ENCODE data around the gene SERP1. TPM values are rescaled to one million over a fixed set of nuclear protein-coding genes. Genes with fewer than 3 reads are reported as not detected.
"Not testable (repeated sequence)": the region's sequence is repeated elsewhere in the genome, so short reads cannot be mapped to it uniquely, and the experiment has no call there.

SERP1 gene
- total RNA-seq, 2 donors from 2014 or later: 78.4 to 81.8 TPM

DNA sequence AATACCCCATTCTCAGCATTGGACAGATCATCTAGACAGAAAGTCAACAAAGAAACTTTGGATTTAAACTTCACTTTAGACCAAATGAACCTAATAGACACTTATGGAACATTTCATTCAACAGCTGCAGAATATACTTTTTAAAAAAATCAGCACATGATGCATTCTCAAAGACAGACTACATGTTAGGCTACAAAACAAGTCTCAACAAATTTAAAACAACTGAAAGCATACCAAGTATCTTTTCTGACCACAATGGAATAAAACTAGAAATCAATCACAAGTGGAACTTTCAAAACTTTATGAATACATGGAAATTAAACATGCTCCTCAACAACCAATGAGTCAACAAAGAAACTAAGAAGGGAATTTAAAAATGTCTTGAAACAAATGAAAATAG is 37.9 kb downstream of the SERP1 start:
- H3K4me1 ChIP-seq (ENCODE audit: control insufficient read depth, insufficient read depth, low read length): peaks cover 4% of the 10 kb centered on the region
- H3K27ac ChIP-seq (ENCODE audit: low read depth, low read length): no peak overlapping the region
- no peak overlapping the region for H3K4me3 ChIP-seq (ENCODE audit: low read length)
- no peak for DNase-seq
- no peak overlapping the region for H3K9ac ChIP-seq (ENCODE audit: extremely low read depth, low read length, poor library complexity, severe bottlenecking)
- no peaks in the 10 kb centered on the region for H3K36me3 ChIP-seq (ENCODE audit: control insufficient read depth, insufficient read depth, low read length)
- H3K9me3 ChIP-seq (ENCODE audit: control insufficient read depth, low read length): no peaks in the 10 kb centered on the region
- Mint-ChIP-seq H3K4me1 (peaks cover 6% of the 10 kb centered on the region), H3K27me3 (ENCODE audit: insufficient read depth) (no peaks in the 10 kb centered on the region), H3K4me3 (no peak overlapping the region), H3K9me3 (peaks cover 4% of the 10 kb centered on the region), H3K27ac (no peak overlapping the region), H3K36me3 (ENCODE audit: low read depth) (no peaks in the 10 kb centered on the region)
- TF ChIP-seq, protein P1, sequence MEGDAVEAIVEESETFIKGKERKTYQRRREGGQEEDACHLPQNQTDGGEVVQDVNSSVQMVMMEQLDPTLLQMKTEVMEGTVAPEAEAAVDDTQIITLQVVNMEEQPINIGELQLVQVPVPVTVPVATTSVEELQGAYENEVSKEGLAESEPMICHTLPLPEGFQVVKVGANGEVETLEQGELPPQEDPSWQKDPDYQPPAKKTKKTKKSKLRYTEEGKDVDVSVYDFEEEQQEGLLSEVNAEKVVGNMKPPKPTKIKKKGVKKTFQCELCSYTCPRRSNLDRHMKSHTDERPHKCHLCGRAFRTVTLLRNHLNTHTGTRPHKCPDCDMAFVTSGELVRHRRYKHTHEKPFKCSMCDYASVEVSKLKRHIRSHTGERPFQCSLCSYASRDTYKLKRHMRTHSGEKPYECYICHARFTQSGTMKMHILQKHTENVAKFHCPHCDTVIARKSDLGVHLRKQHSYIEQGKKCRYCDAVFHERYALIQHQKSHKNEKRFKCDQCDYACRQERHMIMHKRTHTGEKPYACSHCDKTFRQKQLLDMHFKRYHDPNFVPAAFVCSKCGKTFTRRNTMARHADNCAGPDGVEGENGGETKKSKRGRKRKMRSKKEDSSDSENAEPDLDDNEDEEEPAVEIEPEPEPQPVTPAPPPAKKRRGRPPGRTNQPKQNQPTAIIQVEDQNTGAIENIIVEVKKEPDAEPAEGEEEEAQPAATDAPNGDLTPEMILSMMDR (conservative IDR thresholded peaks at IDR 0.05): no peak
- H3K27me3 ChIP-seq (ENCODE audit: control insufficient read depth, insufficient read depth, low read length, poor library complexity, severe bottlenecking): no peaks in the 10 kb centered on the region

- Histone ChIP-seq H3K36me3 (ENCODE audit: control insufficient read depth, insufficient read depth, low read length) (no peaks in the 10 kb centered on the region), H3K9ac (ENCODE audit: extremely low read depth, low read length, poor library complexity, severe bottlenecking) (no peak overlapping the region), H3K27me3 (ENCODE audit: control insufficient read depth, insufficient read depth, low read length, poor library complexity, severe bottlenecking) (no peaks in the 10 kb centered on the region), H3K27ac (ENCODE audit: low read depth, low read length) (no peak overlapping the region), H3K4me3 (ENCODE audit: low read length) (no peak overlapping the region), H3K9me3 (ENCODE audit: control insufficient read depth, low read length) (peaks cover 25% of the 10 kb centered on the region), H3K4me1 (ENCODE audit: control insufficient read depth, insufficient read depth, low read length) (no peaks in the 10 kb centered on the region)
- TF ChIP-seq, protein P1 (conservative IDR thresholded peaks at IDR 0.05): no peak
- Mint-ChIP-seq H3K36me3 (ENCODE audit: low read depth) (peaks cover 3% of the 10 kb centered on the region), H3K4me3 (no peak overlapping the region), H3K9me3 (peaks cover 29% of the 10 kb centered on the region), H3K4me1 (no peaks in the 10 kb centered on the region), H3K27ac (no peak overlapping the region), H3K27me3 (ENCODE audit: insufficient read depth) (no peaks in the 10 kb centered on the region)
- whole genome bisulfite sequencing, 2 experiments (ENCODE audit: insufficient coverage in 1 of 2, insufficient read length in 1 of 2): 90 to 92% methylated on average over 3 of the region's 3 CpGs
- no peak for DNase-seq
These were observed 41.8 kb downstream of the SERP1 start for GRCh38 chr3:150504483-150504882.

DNA sequence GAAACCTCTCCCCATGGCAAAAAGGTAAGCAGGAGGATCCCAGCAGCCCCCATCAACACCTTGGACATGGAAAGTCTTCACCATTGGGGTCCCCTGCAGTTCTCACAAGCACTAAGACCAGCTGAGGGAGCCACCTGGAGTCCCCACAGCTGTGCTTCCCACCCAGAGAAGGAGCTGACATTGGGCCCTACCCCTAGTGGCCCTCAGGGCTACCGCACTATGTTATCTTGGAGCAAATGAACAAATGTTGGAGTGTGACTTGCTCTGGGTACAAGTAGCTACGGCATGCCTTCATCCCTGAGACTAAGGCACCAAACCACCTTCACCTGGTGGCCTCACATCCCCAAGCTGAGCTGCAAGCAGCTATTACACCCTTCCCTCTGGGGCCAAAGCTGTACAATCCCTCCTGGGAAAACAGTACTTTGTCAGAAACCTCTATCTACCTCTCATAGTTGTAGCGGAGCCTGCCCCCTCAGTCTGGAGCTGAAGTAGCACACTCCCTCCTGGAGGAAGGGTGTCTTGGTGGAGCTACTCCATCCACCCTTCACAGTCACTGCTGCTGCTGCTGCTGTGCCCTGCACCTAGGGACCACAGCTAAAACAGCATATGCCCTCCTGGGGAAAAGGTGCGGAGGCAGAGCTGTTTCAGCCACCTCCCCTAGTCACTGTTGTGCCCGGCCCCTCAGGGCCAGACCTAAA is 42.7 kb downstream of the SERP1 start:
- Mint-ChIP-seq H3K4me3 (no peak overlapping the region), H3K27ac (no peak overlapping the region), H3K4me1 (no peaks in the 10 kb centered on the region), H3K36me3 (ENCODE audit: low read depth) (peaks cover 3% of the 10 kb centered on the region), H3K27me3 (ENCODE audit: insufficient read depth) (no peaks in the 10 kb centered on the region), H3K9me3 (peaks cover 30% of the 10 kb centered on the region)
- Histone ChIP-seq H3K36me3 (ENCODE audit: control insufficient read depth, insufficient read depth, low read length) (no peaks in the 10 kb centered on the region), H3K27ac (ENCODE audit: low read depth, low read length) (no peak overlapping the region), H3K27me3 (ENCODE audit: control insufficient read depth, insufficient read depth, low read length, poor library complexity, severe bottlenecking) (no peaks in the 10 kb centered on the region), H3K9ac (ENCODE audit: extremely low read depth, low read length, poor library complexity, severe bottlenecking) (no peak overlapping the region), H3K4me1 (ENCODE audit: control insufficient read depth, insufficient read depth, low read length) (no peaks in the 10 kb centered on the region), H3K9me3 (ENCODE audit: control insufficient read depth, low read length) (peaks cover 27% of the 10 kb centered on the region), H3K4me3 (ENCODE audit: low read length) (no peak overlapping the region)
- TF ChIP-seq, protein P1 (conservative IDR thresholded peaks at IDR 0.05): peak; percentile 61
- WGBS, 2 experiments (ENCODE audit: insufficient coverage in 1 of 2, insufficient read length in 1 of 2): 63 to 90% methylated on average over 1 to 5 of the region's 5 CpGs
- peak; percentile 66 for DNase-seq

GRCh38 chr3:150500960-150501359 is 45.3 kb downstream of the SERP1 start:
- not testable (repeated sequence) for H3K27ac Mint-ChIP-seq; DNase-seq; H3K4me1 Mint-ChIP-seq; H3K9ac ChIP-seq (ENCODE audit: extremely low read depth, low read length, poor library complexity, severe bottlenecking); H3K36me3 Mint-ChIP-seq (ENCODE audit: low read depth); H3K36me3 ChIP-seq (ENCODE audit: control insufficient read depth, insufficient read depth, low read length); H3K27me3 Mint-ChIP-seq (ENCODE audit: insufficient read depth); H3K4me1 ChIP-seq (ENCODE audit: control insufficient read depth, insufficient read depth, low read length); H3K27ac ChIP-seq (ENCODE audit: low read depth, low read length); H3K27me3 ChIP-seq (ENCODE audit: control insufficient read depth, insufficient read depth, low read length, poor library complexity, severe bottlenecking); H3K4me3 Mint-ChIP-seq
- peaks cover 27% of the 10 kb centered on the region for H3K9me3 ChIP-seq (ENCODE audit: control insufficient read depth, low read length)
- 91 to 100% methylated on average over 1 of the region's 1 CpG for WGBS, 2 experiments (ENCODE audit: insufficient coverage in 1 of 2, insufficient read length in 1 of 2)
- peak overlapping the region; percentile 29 for H3K4me3 ChIP-seq (ENCODE audit: low read length)
- peaks cover 26% of the 10 kb centered on the region for H3K9me3 Mint-ChIP-seq

All from endodermal cell (in vitro differentiated cells).